Measurements from ENCODE around the gene TCF20. TPM values are rescaled to one million over a fixed set of nuclear protein-coding genes. Genes with fewer than 3 reads are reported as not detected.

Gene TCF20
- total and polyA plus RNA-seq, 2 experiments from 2014 or later = 5.9 to 34.3 TPM

DNA sequence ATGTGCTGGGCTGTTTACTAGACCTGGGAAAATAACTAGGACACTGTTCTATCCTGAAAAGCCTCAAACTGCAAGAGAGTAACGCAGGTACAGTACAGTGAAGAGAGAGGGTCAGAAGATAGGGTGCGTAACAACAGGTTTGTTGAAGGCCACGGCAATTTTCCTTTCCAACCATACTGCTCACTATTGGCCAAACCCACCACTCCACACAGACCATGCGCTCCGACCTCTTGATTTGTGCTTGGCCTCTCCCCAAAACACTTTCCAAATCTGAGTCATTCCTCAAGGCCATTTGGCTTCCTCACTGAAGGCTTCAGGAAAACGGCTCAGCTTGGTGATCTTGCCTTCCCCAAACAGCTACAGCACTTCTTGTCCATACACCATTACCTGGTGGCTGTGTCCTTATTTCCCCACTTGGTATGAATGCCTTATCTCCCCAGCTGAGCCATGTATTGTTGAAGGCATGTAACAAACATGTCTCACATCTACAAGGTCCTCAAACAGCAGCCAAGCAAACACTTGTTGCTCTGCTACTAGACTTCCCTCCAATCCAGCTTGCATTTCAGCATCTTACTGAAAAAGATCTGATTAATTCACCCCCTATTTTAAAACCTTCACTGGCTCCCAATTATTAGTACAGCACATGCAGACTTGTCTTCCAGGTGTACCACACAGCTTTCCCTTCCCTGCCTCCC is 40.9 kb downstream of the TCF20 start:
- no peak overlapping the region for H3K4me3 ChIP-seq
- no peak overlapping the region for H2AFZ ChIP-seq
- no peak for DNase-seq (ENCODE audit: low spot score)
- no peaks in the 10 kb centered on the region for H3K9me3 ChIP-seq (ENCODE audit: low read depth)
- TF ChIP-seq CTCF (IDR thresholded peaks at IDR 0.05; ENCODE audit: poor library complexity) = no peak
- TF ChIP-seq EZH2 (IDR thresholded peaks at IDR 0.05; ENCODE audit: borderline replicate concordance) = no peak
- no peak for TF ChIP-seq EZH2phosphoT487 (IDR thresholded peaks at IDR 0.05; ENCODE audit: low read depth, severe bottlenecking, unreplicated experiment)
- 87% methylated on average over 6 of the region's 6 CpGs for WGBS (ENCODE audit: low lambda C conversion rate, missing lambda C conversion rate)
- no peak overlapping the region for H3K4me2 ChIP-seq
- H3K4me1 ChIP-seq (ENCODE audit: insufficient read depth) = peaks cover 20% of the 10 kb centered on the region
- H3K27ac ChIP-seq = no peak overlapping the region
- H3K9me2 ChIP-seq (replicated peaks; ENCODE audit: insufficient read depth) = no peaks in the 10 kb centered on the region
- peaks cover 69% of the 10 kb centered on the region for H4K20me1 ChIP-seq (ENCODE audit: insufficient read depth, poor library complexity, severe bottlenecking)
- no peaks in the 10 kb centered on the region for H3K27me3 ChIP-seq
- H3K36me3 ChIP-seq (replicated peaks; ENCODE audit: insufficient read depth, low read depth) = no peaks in the 10 kb centered on the region
- peaks cover 95% of the 10 kb centered on the region for H3K79me2 ChIP-seq

- DNase-seq (ENCODE audit: low spot score) = no peak
- peaks cover 23% of the 10 kb centered on the region for H3K4me1 ChIP-seq (ENCODE audit: insufficient read depth)
- no peak overlapping the region for H3K27ac ChIP-seq
- no peaks in the 10 kb centered on the region for H3K9me3 ChIP-seq (ENCODE audit: low read depth)
- no peak overlapping the region for H3K4me2 ChIP-seq
- TF ChIP-seq CTCF (IDR thresholded peaks at IDR 0.05; ENCODE audit: poor library complexity) = no peak
- TF ChIP-seq EZH2 (IDR thresholded peaks at IDR 0.05; ENCODE audit: borderline replicate concordance) = no peak
- TF ChIP-seq EZH2phosphoT487 (IDR thresholded peaks at IDR 0.05; ENCODE audit: low read depth, severe bottlenecking, unreplicated experiment) = no peak
- no peaks in the 10 kb centered on the region for H3K36me3 ChIP-seq (replicated peaks; ENCODE audit: insufficient read depth, low read depth)
- H3K27me3 ChIP-seq = no peaks in the 10 kb centered on the region
- no peak overlapping the region for H2AFZ ChIP-seq
- no peaks in the 10 kb centered on the region for H3K9me2 ChIP-seq (replicated peaks; ENCODE audit: insufficient read depth)
- peaks cover 76% of the 10 kb centered on the region for H4K20me1 ChIP-seq (ENCODE audit: insufficient read depth, poor library complexity, severe bottlenecking)
- H3K4me3 ChIP-seq = no peak overlapping the region
- WGBS (ENCODE audit: low lambda C conversion rate, missing lambda C conversion rate) = 82% methylated on average over 4 of the region's 4 CpGs
- peaks cover 95% of the 10 kb centered on the region for H3K79me2 ChIP-seq
Observed at GRCh38 chr22:42228483-42228882, 42.0 kb downstream of the TCF20 start.

DNA sequence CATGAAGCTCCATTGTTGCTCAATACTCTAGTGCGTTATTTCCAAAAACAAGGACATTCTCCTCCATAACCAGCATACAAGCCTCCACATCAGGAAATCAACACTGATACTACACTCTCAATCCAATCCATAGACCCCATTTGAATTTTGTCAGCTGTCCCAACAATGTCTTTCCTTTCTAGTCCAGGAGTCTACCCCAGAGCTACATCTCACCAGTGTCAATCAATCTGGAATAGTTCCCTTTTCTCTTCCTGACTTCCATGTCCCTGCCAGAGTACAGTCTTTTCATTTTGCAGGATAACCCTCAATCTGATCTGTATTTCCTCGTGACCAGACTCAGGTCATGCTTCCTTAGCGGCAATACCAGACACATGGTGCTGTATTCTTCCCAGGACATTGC is 43.0 kb downstream of the TCF20 start:
- 87% methylated on average over 3 of the region's 3 CpGs for WGBS (ENCODE audit: low lambda C conversion rate, missing lambda C conversion rate)
- no peak overlapping the region for H2AFZ ChIP-seq
- peaks cover 33% of the 10 kb centered on the region for H3K4me1 ChIP-seq (ENCODE audit: insufficient read depth)
- peaks cover 95% of the 10 kb centered on the region for H3K79me2 ChIP-seq
- peaks cover 79% of the 10 kb centered on the region for H4K20me1 ChIP-seq (ENCODE audit: insufficient read depth, poor library complexity, severe bottlenecking)
- no peaks in the 10 kb centered on the region for H3K27me3 ChIP-seq
- H3K27ac ChIP-seq = no peak overlapping the region
- H3K36me3 ChIP-seq (replicated peaks; ENCODE audit: insufficient read depth, low read depth) = no peaks in the 10 kb centered on the region
- no peak for DNase-seq (ENCODE audit: low spot score)
- no peaks in the 10 kb centered on the region for H3K9me2 ChIP-seq (replicated peaks; ENCODE audit: insufficient read depth)
- H3K9me3 ChIP-seq (ENCODE audit: low read depth) = no peaks in the 10 kb centered on the region
- no peak overlapping the region for H3K4me2 ChIP-seq
- no peak overlapping the region for H3K4me3 ChIP-seq
- TF ChIP-seq EZH2phosphoT487 (IDR thresholded peaks at IDR 0.05; ENCODE audit: low read depth, severe bottlenecking, unreplicated experiment) = no peak
- no peak for TF ChIP-seq EZH2 (IDR thresholded peaks at IDR 0.05; ENCODE audit: borderline replicate concordance)
- no peak for TF ChIP-seq CTCF (IDR thresholded peaks at IDR 0.05; ENCODE audit: poor library complexity)

Data from hepatocyte (in vitro differentiated cells).